Right lung (tissue), 5 donors: ENCODE data around the gene HBE1. TPM values are rescaled to one million over a fixed set of nuclear protein-coding genes. Genes with fewer than 3 reads are reported as not detected.

ENCODE experiments used
- DNase-seq, 2 donors: peaks; one replicate each; pipeline ENCODE4 v3.0.0-alpha.2; 2013
- polyA plus RNA-seq, 5 donors: library from polyadenylated mRNA; unstranded; fragments of 120-200 nt; gene quantifications; one replicate each; pipeline versions ENCODE4 v1.2.1 to v1.2.3, GENCODE V29; 2013; ENCODE audit warnings: inconsistent platforms in 1 of 5, low replicate concordance in 1 of 5; ENCODE audit not compliant: insufficient read length in 5 of 5, insufficient read depth in 1 of 5

HBE1 gene
- polyA plus RNA-seq, 5 donors: 6.2 to 50.3 (median 10.6) TPM

DNA sequence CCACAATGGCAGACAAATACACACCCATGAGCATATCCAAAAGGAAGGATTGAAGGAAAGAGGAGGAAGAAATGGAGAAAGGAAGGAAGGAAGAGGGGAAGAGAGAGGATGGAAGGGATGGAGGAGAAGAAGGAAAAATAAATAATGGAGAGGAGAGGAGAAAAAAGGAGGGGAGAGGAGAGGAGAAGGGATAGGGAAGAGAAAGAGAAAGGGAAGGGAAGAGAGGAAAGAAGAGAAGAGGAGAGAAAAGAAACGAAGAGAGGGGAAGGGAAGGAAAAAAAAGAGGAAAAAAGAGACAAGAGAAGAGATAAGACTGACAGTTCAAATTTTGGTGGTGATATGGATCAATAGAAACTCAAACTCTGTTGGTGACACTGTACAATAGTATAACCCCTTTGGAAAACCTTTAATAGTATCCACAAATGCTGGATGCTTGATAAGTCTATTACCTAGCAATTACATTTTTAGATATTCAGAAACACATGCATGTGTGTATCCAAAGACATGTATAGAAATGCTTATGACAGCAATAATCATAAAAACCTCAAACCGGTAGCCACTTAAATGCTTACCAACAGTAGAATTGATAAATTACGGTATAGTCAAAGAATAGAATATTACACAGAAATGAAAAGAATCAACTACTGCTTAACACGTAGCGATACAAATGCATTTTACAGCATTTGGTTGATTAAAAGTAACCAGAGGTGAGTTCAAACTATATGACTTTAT, 34.2 kb downstream of the HBE1 start:
- no peak for DNase-seq

- no peak for DNase-seq
Measured at GRCh38 chr11:5234381-5234834, 35.3 kb downstream of the HBE1 start, which contains the start of gene HBD. TSS of gene HBD (minus strand) at chr11:5234483. CDS start at chr11:5234433, 50 bp downstream.

DNA sequence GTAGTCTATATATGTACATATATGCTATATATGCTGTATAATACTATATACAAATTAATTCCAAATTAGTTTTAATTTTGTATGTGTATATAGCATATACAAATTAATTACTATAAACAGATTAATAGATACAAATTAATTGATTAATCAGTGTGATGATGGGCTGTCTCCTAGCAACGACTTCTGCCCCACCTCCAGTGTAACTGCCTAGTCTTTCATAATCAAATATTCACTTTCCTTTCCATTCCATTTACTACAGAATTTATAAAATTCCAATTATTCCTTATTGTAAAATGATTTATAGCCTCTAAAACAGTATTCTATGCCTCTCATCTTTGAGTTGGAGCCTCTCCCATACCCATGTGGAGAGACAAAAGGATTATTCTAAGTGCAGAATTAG, 36.4 kb downstream of the HBE1 start:
- DNase-seq: no peak

DNA sequence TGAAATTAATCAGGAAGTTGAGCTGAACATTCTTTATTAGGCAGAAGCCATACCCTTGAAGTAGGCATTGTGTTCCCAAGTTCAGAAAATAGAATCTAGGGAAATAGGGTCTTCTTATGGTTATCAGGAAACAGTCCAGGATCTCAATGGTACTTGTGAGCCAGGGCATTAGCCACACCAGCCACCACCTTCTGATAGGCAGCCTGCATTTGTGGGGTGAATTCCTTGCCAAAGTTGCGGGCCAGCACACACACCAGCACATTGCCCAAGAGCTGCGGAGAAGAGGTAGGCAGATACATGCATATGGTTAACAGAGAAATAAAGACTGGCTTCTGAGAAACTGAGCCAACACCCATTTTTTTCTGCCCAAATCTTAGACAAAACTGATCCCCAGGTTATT, 36.9 kb downstream of the HBE1 start:
- no peak for DNase-seq

DNA sequence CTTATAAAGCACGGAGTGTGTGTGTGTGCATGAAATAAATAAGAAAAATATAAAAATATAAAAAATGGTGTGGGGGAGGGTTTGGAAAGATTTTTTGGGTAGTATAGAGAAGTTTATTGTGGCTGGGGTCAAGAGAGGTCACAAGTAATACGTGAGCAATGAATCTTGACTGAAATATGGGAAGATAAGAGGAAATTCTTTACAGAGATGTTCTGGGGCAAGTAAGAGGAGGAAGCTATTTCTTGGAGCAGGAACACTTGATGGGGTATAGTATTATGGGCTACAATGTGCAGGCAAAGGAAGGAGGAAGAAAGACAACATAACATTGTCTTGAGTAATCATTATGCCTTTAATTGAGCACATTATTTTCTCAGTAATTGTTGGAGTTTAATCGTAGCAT, 37.6 kb downstream of the HBE1 start:
- no peak for DNase-seq

DNA sequence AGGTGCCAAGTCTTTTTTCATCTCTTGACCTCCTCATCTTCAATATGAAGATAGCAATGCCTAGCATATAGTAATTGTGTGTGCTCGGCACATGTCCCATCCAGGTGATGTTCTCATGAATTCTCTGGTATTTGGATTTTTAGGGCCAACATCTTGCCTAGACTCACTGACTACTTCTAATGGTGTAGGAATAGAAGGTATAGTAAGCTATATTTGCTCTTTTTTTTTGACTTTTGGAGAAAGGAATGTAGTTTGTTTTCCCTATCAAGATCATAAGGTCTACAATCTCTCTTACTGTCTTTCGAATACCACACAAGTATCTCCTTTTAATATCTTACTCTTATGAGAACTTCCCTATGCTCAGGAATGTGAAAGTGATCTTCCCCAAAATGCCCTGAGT, 38.6 kb downstream of the HBE1 start:
- DNase-seq: no peak

GRCh38 chr11:5230266-5230665, 39.5 kb downstream of the HBE1 start:
- no peak for DNase-seq

GRCh38 chr11:5229796-5230195, 39.9 kb downstream of the HBE1 start:
- no peak for DNase-seq

GRCh38 chr11:5229356-5229755, 40.4 kb downstream of the HBE1 start:
- no peak for DNase-seq

DNA sequence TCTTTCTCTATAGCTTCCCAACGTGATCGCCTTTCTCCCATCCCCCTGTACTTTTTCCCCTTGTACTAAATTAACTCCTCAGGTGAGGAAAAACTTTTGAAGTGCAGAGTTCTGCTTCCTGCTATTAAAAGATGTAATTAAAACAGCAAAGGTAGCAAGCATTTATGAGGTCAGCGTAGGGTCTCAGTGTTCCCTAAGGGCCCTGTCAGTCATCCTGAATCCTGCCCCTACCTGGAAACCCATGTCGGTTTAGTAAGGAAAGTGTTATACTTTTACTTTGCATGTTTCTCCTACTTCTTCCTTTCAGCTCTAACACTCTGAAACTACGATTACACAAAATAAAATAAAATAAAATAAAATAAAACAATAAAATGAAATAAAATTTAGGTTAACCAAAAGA, 41.6 kb downstream of the HBE1 start:
- no peak for DNase-seq

DNA sequence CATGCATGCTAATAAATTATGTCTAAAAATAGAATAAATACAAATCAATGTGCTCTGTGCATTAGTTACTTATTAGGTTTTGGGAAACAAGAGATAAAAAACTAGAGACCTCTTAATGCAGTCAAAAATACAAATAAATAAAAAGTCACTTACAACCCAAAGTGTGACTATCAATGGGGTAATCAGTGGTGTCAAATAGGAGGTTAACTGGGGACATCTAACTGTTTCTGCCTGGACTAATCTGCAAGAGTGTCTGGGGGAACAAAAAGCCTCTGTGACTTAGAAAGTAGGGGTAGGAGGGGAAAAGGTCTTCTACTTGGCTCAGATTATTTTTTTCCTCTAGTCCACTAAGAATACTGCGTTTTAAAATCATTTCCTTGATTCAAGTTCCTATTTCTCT, 42.1 kb downstream of the HBE1 start:
- no peak for DNase-seq

- DNase-seq: no peak
Measured at GRCh38 chr11:5226732-5227310, 42.9 kb downstream of the HBE1 start, which contains the start of gene HBB. TSS of gene HBB (minus strand) at chr11:5227071. CDS start at chr11:5227021, 50 bp downstream.

DNA sequence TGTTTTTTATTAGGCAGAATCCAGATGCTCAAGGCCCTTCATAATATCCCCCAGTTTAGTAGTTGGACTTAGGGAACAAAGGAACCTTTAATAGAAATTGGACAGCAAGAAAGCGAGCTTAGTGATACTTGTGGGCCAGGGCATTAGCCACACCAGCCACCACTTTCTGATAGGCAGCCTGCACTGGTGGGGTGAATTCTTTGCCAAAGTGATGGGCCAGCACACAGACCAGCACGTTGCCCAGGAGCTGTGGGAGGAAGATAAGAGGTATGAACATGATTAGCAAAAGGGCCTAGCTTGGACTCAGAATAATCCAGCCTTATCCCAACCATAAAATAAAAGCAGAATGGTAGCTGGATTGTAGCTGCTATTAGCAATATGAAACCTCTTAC, 44.3 kb downstream of the HBE1 start:
- DNase-seq: no peak

- DNase-seq: no peak
Measured at GRCh38 chr11:5224538-5225479, 44.9 kb downstream of the HBE1 start.

GRCh38 chr11:5223686-5224085, 46.1 kb downstream of the HBE1 start:
- DNase-seq: no peak

- no peak for DNase-seq
Measured at GRCh38 chr11:5223146-5223545, 46.6 kb downstream of the HBE1 start.

Other genes starting within 250 kb of the HBE1 start
- gene OR52J3, start 223.4 kb downstream of the HBE1 start, polyA plus RNA-seq: not detected
- gene OR52E2, start 210.3 kb downstream of the HBE1 start, polyA plus RNA-seq: not detected
- not detected for gene OR52E1, start 200.4 kb downstream of the HBE1 start, polyA plus RNA-seq
- gene OR52A5, start 131.6 kb downstream of the HBE1 start, polyA plus RNA-seq: not detected
- gene OR52A1, start 115.2 kb downstream of the HBE1 start, polyA plus RNA-seq: under 1 TPM in 4 of 5 donors, not detected in 1; 0.01 to 0.04 (median 0.03) TPM
- gene OR51V1, start 69.3 kb downstream of the HBE1 start, polyA plus RNA-seq: not detected
- gene HBB, start 42.9 kb downstream of the HBE1 start, polyA plus RNA-seq: 100 to 1,000 TPM; 224 to 542 (median 306) TPM
- gene HBD, start 35.5 kb downstream of the HBE1 start, polyA plus RNA-seq: 1 to 10 TPM in 1 of 5 donors, under 1 TPM in 4; 0.53 to 1.7 (median 0.76) TPM
- 1,000 to 10,000 TPM in 2 of 5 donors, 10 to 100 TPM in 2, 1 to 10 TPM in 1; 5.7 to 2,030 (median 15.8) TPM for gene HBG1, start 20.1 kb downstream of the HBE1 start, polyA plus RNA-seq
- gene HBG2, start 15.2 kb downstream of the HBE1 start, polyA plus RNA-seq: 1,000 to 10,000 TPM; 2,971 to 7,439 (median 4,881) TPM
- gene OR51B4, start 32.0 kb upstream of the HBE1 start, polyA plus RNA-seq: under 1 TPM; 0.18 to 0.72 (median 0.38) TPM
- under 1 TPM in 2 of 5 donors, not detected in 3; 0.16 to 0.32 TPM for gene OR51B2, start 54.4 kb upstream of the HBE1 start, polyA plus RNA-seq
- 1 to 10 TPM in 1 of 5 donors, under 1 TPM in 4; 0.27 to 1.3 (median 0.53) TPM for gene OR51B5, start 73.6 kb upstream of the HBE1 start, polyA plus RNA-seq
- gene OR51B6, start 81.6 kb upstream of the HBE1 start, polyA plus RNA-seq: under 1 TPM in 1 of 5 donors, not detected in 4; 0.16 TPM
- gene OR51M1, start 113.9 kb upstream of the HBE1 start, polyA plus RNA-seq: under 1 TPM in 4 of 5 donors, not detected in 1; 0.06 to 0.13 (median 0.10) TPM
- gene OR51Q1, start 152.2 kb upstream of the HBE1 start, polyA plus RNA-seq: not detected
- not detected for gene OR51I1, start 171.6 kb upstream of the HBE1 start, polyA plus RNA-seq
- gene OR51I2, start 179.4 kb upstream of the HBE1 start, polyA plus RNA-seq: not detected
- under 1 TPM in 1 of 5 donors, not detected in 4; 0.10 TPM for gene OR52D1, start 218.7 kb upstream of the HBE1 start, polyA plus RNA-seq
- not detected for gene UBQLN3, start 240.0 kb upstream of the HBE1 start, polyA plus RNA-seq
- 1 to 10 TPM; 1.5 to 2.0 (median 1.7) TPM for gene UBQLNL, start 246.8 kb upstream of the HBE1 start, polyA plus RNA-seq